A673 (cell line): Measurements from ENCODE around the gene TEX19. TPM values are rescaled to one million over a fixed set of nuclear protein-coding genes. Genes with fewer than 3 reads are reported as not detected.

Experiments used
- BruUV-seq: library from RNA; stranded (reverse); fragments of 400-500 nt; replicated peaks from 2 replicates; lab custom pipeline; 2021; lab: Mats Ljungman, UMichigan
- CTCF ChIA-PET: fragments of 300-600 bp; sonication (Branson Sonifier 250); formaldehyde crosslinking; loops from one replicate; lab custom pipeline; 2022; ENCODE audit warnings: antibody characterized with exemption; lab: Charles Lee
- POLR2A ChIA-PET: fragments of 300-600 bp; sonication (Branson Sonifier 250); formaldehyde crosslinking; loops from one replicate; lab custom pipeline; 2022; ENCODE audit warnings: antibody characterized with exemption; ENCODE audit not compliant: low non-redundant PET; lab: Charles Lee
- DNase-seq: peaks from one replicate; pipeline ENCODE4 v3.0.0-alpha.2; 2015; ENCODE audit warnings: low spot score
- H3K27ac ChIP-seq: fragments of 200-600 bp; sonication (generic); 2 replicates; pipeline ENCODE4 v1.5.1; 2016; ENCODE audit warnings: mixed run types, low read depth, mild to moderate bottlenecking, mixed read lengths, antibody characterized with exemption, low read length; ENCODE audit not compliant: poor library complexity, severe bottlenecking
- H3K27me3 ChIP-seq: fragments of 200-600 bp; sonication (generic); replicated peaks from 2 replicates; pipeline ENCODE4 v1.6.1; 2017; ENCODE audit warnings: mixed run types, low read depth, mild to moderate bottlenecking, mixed read lengths, antibody characterized with exemption, low read length; ENCODE audit not compliant: insufficient read depth, poor library complexity
- H3K36me3 ChIP-seq: fragments of 200-600 bp; sonication (generic); 2 replicates; pipeline ENCODE4 v1.6.1; 2016; ENCODE audit warnings: mixed run types, mild to moderate bottlenecking, mixed read lengths, antibody characterized with exemption, low read length; ENCODE audit not compliant: insufficient read depth, poor library complexity, severe bottlenecking
- H3K4me1 ChIP-seq: fragments of 200-600 bp; sonication (generic); 2 replicates; pipeline ENCODE4 v1.6.1; 2017; ENCODE audit warnings: mixed run types, mild to moderate bottlenecking, mixed read lengths, antibody characterized with exemption, low read length; ENCODE audit not compliant: insufficient read depth, poor library complexity, severe bottlenecking
- H3K4me3 ChIP-seq: fragments of 200-600 bp; sonication (generic); 2 replicates; pipeline ENCODE4 v1.5.1; 2016; ENCODE audit warnings: low read depth, mixed run types, mild to moderate bottlenecking, mixed read lengths, low read length; ENCODE audit not compliant: poor library complexity, severe bottlenecking
- H3K9me3 ChIP-seq: fragments of 200-600 bp; sonication (generic); 2 replicates; pipeline ENCODE4 v1.6.1; 2016; ENCODE audit warnings: mixed run types, low read depth, mild to moderate bottlenecking, mixed read lengths, antibody characterized with exemption, low read length; ENCODE audit not compliant: poor library complexity, severe bottlenecking
- CTCF ChIP-seq: fragments of 300-800, 200-600 bp; sonication (generic); conservative IDR thresholded peaks from 2 replicates; pipeline ENCODE4 v1.5.1; 2017; ENCODE audit warnings: low read depth, mild to moderate bottlenecking, antibody characterized with exemption, low read length, moderate library complexity, mixed read lengths
- EZH2 ChIP-seq: fragments of 200-600 bp; sonication (generic); IDR thresholded peaks from 2 replicates; pipeline ENCODE4 v1.6.1; 2017; ENCODE audit warnings: borderline replicate concordance, low read depth, mild to moderate bottlenecking, mixed read lengths, antibody characterized with exemption, low read length; ENCODE audit not compliant: poor library complexity, severe bottlenecking
- intact Hi-C: fragments of 100-400 bp; cut with micrococcal nuclease; formaldehyde crosslinking; loops from one replicate; pipeline ENCODE4 v1.10.0; 2022; ENCODE audit not compliant: unreplicated experiment
- total RNA-seq: library from RNA; stranded (reverse); gene quantifications from 2 replicates; pipeline ENCODE4 v1.2.3, GENCODE V29; 2021

TEX19 gene
- total RNA-seq, 1 experiment from 2014 or later: 0.39 TPM

- Histone ChIP-seq H3K27me3 (no peaks in the 10 kb centered on the region), H3K9me3 (no peaks in the 10 kb centered on the region), H3K4me3 (no peak overlapping the region), H3K27ac (peak overlapping the region; percentile 63), H3K36me3 (peaks cover 3% of the 10 kb centered on the region), H3K4me1 (peaks cover 29% of the 10 kb centered on the region)
- intact Hi-C loops: no loop called here
- POLR2A ChIA-PET: interaction anchor here (0.7 kb wide), 1 partner anchor 12 kb away, joined by 4 read pairs; no protein-coding TSS in a partner anchor
- no peak for DNase-seq
- CTCF ChIA-PET: interaction anchor here (0.6 kb wide), 1 partner anchor 46 kb away, joined by 7 read pairs; no protein-coding TSS in a partner anchor
- BruUV-seq: no TSS peak
- no peak for TF ChIP-seq EZH2
- no peak for TF ChIP-seq CTCF
These were observed 41.2 kb downstream of the TEX19 start for GRCh38 chr17:82400206-82400605.

GRCh38 chr17:82400830-82401229, 41.8 kb downstream of the TEX19 start:
- no TSS peak for BruUV-seq
- Histone ChIP-seq H3K4me1 (peaks cover 29% of the 10 kb centered on the region), H3K36me3 (peaks cover 3% of the 10 kb centered on the region), H3K27ac (no peak overlapping the region), H3K9me3 (no peaks in the 10 kb centered on the region), H3K4me3 (no peak overlapping the region), H3K27me3 (no peaks in the 10 kb centered on the region)
- DNase-seq: no peak
- ChIA-PET CTCF (no interaction called here), POLR2A (interaction anchor here (0.7 kb wide), 1 partner anchor 12 kb away, joined by 4 read pairs; no protein-coding TSS in a partner anchor)
- TF ChIP-seq CTCF (no peak), EZH2 (no peak)
- intact Hi-C loops: no loop called here

GRCh38 chr17:82402865-82403264, 43.8 kb downstream of the TEX19 start:
- peaks cover 19% of the 10 kb centered on the region for H3K4me1 ChIP-seq
- intact Hi-C loops: no loop called here
- no peaks in the 10 kb centered on the region for H3K27me3 ChIP-seq
- TF ChIP-seq EZH2: no peak
- TF ChIP-seq CTCF: no peak
- DNase-seq: no peak
- H3K4me3 ChIP-seq: no peak overlapping the region
- BruUV-seq: no TSS peak
- no peak overlapping the region for H3K27ac ChIP-seq
- H3K9me3 ChIP-seq: no peaks in the 10 kb centered on the region
- CTCF ChIA-PET: no interaction called here
- peaks cover 3% of the 10 kb centered on the region for H3K36me3 ChIP-seq
- POLR2A ChIA-PET: no interaction called here
